ENCODE results near the gene ENTREP1.
A peak's percentile ranks its signal among the peaks of the same experiment; 100 is the strongest.
"Not testable (repeated sequence)": the region's sequence is repeated elsewhere in the genome, so short reads cannot be mapped to it uniquely, and the experiment has no call there.

ENTREP1 gene

GRCh38 chr9:69397384-69398214 lies 72.6 kb downstream of the ENTREP1 start:
- no peak for DNase-seq (ENCODE audit: extremely low read depth in 1 of 2, low read depth in 1 of 2)

- no peak for DNase-seq (ENCODE audit: extremely low read depth in 1 of 2, low read depth in 1 of 2)
These were observed 75.5 kb downstream of the ENTREP1 start for GRCh38 chr9:69400470-69400869.

GRCh38 chr9:69409936-69410335 lies 84.9 kb downstream of the ENTREP1 start:
- DNase-seq (ENCODE audit: extremely low read depth in 1 of 2, low read depth in 1 of 2): not testable (repeated sequence)

- DNase-seq (ENCODE audit: extremely low read depth in 1 of 2, low read depth in 1 of 2): no peak
These were observed 86.2 kb downstream of the ENTREP1 start for GRCh38 chr9:69411246-69411645.

- DNase-seq (ENCODE audit: extremely low read depth in 1 of 2, low read depth in 1 of 2): no peak
These were observed 87.1 kb downstream of the ENTREP1 start for GRCh38 chr9:69411931-69412740.

GRCh38 chr9:69412741-69413150 lies 87.7 kb downstream of the ENTREP1 start:
- no peak for DNase-seq (ENCODE audit: extremely low read depth in 1 of 2, low read depth in 1 of 2)

GRCh38 chr9:69420611-69421270 lies 95.7 kb downstream of the ENTREP1 start:
- DNase-seq (ENCODE audit: extremely low read depth in 1 of 2, low read depth in 1 of 2): no peak

GRCh38 chr9:69421908-69422801 lies 97.1 kb downstream of the ENTREP1 start:
- peak in 1 of 2 donors; percentile 4 for DNase-seq (ENCODE audit: extremely low read depth in 1 of 2, low read depth in 1 of 2)

- DNase-seq (ENCODE audit: extremely low read depth in 1 of 2, low read depth in 1 of 2): no peak
These were observed 100.3 kb downstream of the ENTREP1 start for GRCh38 chr9:69425136-69425801.

GRCh38 chr9:69427286-69427685 lies 102.3 kb downstream of the ENTREP1 start:
- DNase-seq (ENCODE audit: extremely low read depth in 1 of 2, low read depth in 1 of 2): no peak

- DNase-seq (ENCODE audit: extremely low read depth in 1 of 2, low read depth in 1 of 2): no peak
These were observed 103.2 kb downstream of the ENTREP1 start for GRCh38 chr9:69428017-69428785.

GRCh38 chr9:69429281-69429680 lies 104.3 kb downstream of the ENTREP1 start:
- no peak for DNase-seq (ENCODE audit: extremely low read depth in 1 of 2, low read depth in 1 of 2)

- DNase-seq (ENCODE audit: extremely low read depth in 1 of 2, low read depth in 1 of 2): no peak
These were observed 105.2 kb downstream of the ENTREP1 start for GRCh38 chr9:69430206-69430605.

- no peak for DNase-seq (ENCODE audit: extremely low read depth in 1 of 2, low read depth in 1 of 2)
These were observed 106.2 kb downstream of the ENTREP1 start for GRCh38 chr9:69431203-69431602.

- DNase-seq (ENCODE audit: extremely low read depth in 1 of 2, low read depth in 1 of 2): no peak
These were observed 106.8 kb downstream of the ENTREP1 start for GRCh38 chr9:69431777-69432176.

- DNase-seq (ENCODE audit: extremely low read depth in 1 of 2, low read depth in 1 of 2): no peak
These were observed 107.6 kb downstream of the ENTREP1 start for GRCh38 chr9:69432623-69433022.

GRCh38 chr9:69433392-69433791 lies 108.4 kb downstream of the ENTREP1 start:
- no peak for DNase-seq (ENCODE audit: extremely low read depth in 1 of 2, low read depth in 1 of 2)

- no peak for DNase-seq (ENCODE audit: extremely low read depth in 1 of 2, low read depth in 1 of 2)
These were observed 109.0 kb downstream of the ENTREP1 start for GRCh38 chr9:69433968-69434367.

GRCh38 chr9:69439654-69440053 lies 114.6 kb downstream of the ENTREP1 start:
- DNase-seq (ENCODE audit: extremely low read depth in 1 of 2, low read depth in 1 of 2): not testable (repeated sequence)
